GM21529 (cell line): ENCODE measurements around the gene SIRPD.
"Not testable (repeated sequence)": the region's sequence is repeated elsewhere in the genome, so short reads cannot be mapped to it uniquely, and the experiment has no call there.

Experiments used
- ATAC-seq: cut with Tn5 transposase; IDR thresholded peaks from one replicate; pipeline ENCODE4 v1.9.1; 2021; ENCODE audit not compliant: unreplicated experiment

Gene SIRPD

DNA sequence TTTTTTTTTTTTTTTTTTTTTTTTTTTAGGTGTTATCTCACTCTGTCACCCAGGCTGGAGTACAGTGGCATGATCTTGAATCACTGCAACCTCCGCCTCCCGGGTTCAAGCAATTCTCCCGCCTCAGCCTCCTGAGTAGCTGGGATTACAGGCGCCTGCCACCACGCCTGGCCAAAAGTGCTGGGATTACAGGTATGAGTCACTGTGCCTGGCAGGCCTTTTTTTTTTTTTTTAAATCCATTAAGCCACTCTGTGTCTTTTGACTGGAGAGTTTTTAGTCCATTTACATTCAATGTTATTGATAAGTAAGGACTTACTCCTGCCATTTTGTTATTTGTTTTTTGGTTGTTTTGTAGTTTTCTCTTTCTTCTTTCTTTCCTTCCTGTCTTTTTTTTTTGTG is 60.1 kb downstream of the SIRPD start:
- not testable (repeated sequence) for ATAC-seq

DNA sequence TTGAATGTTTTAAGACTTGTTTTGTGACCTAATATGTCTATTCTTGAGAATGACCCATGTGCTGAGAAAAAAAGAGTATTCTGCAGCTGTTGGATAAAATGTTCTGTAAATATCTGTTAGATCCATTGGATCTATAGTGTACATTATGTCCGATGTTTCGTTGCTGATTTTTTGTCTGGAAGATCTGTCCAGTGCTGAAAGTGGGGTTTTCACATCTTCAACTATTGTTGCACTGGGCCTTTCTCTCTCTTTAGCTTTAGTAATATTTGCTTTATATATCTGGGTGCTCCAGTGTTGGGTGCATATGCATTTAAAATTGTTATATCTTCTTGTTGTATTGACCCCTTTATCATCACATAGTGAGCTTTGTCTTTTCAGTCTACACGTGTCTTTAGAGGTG is 60.6 kb downstream of the SIRPD start:
- no peak for ATAC-seq

DNA sequence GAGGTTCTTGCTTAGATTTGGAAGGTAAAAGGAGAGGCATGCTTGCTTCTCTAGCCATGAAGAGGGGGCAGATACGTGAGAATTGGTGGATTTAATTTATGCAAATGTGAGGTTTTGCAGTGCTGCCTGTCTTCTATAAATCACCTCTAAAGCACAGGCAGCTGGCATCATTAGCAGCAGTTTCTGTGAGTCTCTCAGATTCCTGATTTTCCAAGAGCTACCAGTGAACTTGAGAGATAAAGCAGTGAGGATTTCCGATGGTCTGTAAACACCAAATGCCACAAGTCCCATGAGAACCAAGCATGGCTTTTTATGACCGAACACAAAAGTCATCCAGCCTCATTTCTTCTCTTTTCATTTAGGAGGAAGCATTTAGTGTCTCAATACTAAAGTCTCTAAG is 63.1 kb downstream of the SIRPD start:
- ATAC-seq: no peak

DNA sequence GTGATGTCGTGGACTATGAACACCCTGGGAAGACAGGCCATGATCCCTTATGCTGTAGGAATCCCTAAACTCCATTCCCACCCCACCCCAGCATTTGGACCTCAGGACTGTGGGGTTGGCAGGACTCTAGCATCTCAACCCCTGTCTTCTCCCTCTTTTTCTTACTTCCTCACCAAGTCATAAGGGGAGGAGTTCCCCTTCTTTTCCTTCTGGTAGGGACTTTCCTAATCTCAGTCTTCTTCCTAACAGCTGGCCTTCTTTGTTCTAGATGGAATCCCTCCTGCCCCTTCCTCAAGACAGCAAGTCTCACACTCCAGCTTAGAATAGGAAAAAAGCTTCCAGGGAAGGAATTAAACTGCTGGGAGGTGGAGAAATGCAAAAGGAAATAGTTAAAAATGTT is 64.0 kb downstream of the SIRPD start:
- no peak for ATAC-seq

DNA sequence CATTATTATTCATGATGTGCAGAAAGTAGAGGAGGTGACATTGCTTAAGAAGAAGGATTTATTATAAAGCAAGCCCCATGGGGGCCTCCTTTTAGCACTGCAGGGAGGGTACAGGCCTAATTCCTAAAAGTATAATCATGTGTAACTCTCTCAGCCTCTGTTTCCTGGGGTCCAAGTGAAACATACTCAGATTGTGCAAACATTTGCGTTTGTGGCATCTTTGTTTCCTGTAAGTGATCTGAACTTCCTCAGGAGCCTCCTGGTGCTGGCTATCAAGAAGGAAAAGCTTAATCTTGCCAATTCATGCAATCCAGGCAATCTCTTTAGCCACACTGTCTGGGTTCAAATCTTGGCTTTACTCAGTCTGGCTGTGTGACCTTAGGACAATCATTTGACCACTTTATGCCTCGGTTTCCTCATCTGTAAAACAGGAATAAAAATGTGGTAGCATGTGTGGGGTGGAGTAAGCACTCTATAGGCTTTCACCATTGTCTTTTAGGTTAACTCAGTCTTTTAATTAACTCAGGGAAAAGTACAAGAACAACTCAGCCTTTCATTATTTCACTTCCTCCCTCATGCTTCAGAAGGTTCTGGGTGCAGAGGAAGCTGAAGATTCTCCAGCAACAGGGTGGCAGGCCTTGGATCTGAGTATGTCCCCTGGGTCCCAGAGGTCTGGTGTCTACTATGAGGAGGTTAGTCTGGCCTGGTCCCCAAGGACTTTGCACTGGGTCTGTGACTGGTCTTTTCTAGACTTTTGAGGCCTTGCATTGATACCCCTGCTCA is 65.5 kb downstream of the SIRPD start:
- ATAC-seq: no peak

DNA sequence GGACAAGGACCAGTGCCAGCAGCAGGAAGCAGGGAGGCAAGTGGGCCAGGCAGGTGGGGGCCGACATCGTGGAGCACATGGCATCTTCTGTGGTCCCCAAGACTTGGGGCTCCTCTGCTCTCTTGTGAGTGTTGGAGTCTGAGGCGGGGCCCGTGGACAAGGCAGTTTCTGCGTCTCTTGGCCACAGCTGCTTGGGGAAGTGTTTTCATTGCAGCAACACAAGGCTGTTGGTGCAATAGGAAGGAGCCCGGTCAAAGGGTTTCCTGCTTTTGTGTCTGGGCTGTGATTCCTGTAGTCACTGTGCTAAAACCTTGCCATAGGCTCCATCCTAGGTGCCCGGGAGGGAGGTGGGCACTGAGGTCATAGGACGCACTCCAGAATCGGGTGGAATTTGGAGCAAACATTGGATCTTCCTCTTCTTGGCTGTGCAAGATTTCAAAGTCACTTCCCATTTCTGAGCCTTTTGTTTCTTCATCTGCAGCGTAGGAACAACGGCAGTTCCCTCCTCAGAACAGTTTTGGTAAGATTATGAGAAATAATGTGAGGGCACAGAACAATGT is 66.1 kb downstream of the SIRPD start, which contains the start of gene SIRPB2:
Gene SIRPB2, minus strand, starts transcription at position 140 of the 560 bp plus-strand sequence. Its CDS starts 61 bp downstream, at position 79.
- no peak for ATAC-seq

DNA sequence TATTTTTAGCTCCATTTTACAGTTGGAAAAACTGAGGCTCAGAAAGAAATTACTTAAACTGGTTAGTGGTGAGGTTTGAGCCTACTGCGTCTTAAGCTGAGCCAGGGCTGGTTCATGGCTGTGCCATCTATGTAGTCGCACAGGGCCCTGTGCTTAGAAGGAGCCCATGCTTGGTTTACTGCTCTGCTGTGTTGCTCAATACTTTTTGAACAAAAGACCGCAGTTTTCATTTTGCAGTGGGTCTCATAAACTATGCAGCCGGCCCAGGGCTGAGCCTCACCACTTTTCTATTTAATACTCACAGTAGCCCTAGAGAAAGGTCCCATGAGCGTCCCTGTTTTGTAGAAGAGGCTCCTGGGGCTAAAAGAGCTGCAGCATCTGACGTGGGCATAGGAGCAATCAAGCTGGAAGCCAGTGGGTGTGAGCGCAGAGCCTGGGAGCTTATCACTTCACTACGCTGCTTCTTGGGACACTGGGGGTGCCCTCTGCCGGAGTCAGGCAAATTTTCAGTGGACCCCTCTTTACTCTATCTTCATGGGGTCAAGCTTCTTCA is 66.8 kb downstream of the SIRPD start:
- ATAC-seq: no peak

DNA sequence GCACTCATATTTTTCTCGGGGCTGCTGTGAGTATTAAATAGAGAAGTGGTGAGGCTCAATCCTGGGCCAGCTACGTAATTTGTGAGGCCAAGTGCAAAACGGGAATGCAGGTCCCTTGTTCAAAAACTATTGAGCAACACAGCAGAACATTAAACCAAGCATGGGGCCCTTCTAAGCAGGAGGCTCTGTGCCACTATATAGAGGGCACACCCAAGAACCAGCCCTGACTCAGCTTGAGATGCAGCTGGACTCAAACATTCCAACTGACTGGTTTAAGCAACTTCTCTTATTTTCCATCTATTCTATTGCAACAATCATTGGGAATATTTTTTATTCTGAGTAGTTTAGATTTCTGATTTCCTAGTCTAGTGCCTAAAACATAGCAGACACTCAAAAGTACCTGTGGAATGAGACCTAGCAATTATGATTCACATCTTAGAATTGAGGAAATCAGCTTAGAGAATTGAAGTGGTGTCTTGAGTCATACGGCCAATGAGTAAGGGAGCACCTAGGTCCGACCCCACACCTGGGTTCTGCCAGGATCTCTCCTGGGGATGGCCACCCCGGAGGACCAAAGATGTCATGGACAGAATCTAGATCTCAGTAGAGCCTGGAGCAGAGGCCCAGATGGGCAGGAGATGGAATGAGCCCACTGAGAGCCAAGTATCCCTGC is 67.6 kb downstream of the SIRPD start:
- no peak for ATAC-seq

DNA sequence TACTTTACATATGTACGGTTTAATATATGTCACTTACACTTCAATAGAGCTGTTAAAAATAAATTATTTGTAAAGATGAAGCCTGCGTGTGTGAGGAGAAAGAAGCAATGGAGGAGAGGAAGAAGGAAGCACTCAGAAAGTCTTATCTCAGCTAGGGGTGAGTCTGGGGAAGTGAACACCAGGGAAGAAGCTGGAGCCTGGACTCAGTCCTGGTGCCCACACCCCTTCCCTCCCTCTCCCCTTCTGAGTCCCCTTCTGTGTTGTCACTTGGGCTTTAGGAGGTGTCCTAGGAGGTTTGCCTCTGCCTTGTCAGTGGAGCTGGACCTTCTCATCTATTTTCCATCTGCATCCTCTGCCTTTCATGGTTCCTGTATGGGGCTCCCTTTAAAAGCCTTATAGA is 68.2 kb downstream of the SIRPD start:
- ATAC-seq: no peak

DNA sequence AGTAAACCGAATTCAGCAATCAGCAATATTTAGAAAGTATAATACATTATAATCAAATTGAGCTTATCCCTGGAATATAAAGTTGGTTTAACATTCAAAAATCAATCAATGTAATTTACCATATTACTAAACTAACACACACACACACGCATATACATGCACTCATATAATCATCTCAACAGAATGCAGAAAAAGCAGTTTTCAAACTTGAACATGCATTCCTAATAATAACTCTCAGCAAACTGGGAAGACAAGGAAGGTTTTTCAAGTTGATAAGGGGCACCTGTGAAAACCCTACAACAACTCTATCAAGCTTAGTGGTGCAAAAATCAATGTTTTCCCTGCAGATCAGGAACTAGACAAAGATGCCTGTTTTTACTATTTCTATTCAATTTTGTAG is 70.9 kb downstream of the SIRPD start:
- ATAC-seq: no peak

DNA sequence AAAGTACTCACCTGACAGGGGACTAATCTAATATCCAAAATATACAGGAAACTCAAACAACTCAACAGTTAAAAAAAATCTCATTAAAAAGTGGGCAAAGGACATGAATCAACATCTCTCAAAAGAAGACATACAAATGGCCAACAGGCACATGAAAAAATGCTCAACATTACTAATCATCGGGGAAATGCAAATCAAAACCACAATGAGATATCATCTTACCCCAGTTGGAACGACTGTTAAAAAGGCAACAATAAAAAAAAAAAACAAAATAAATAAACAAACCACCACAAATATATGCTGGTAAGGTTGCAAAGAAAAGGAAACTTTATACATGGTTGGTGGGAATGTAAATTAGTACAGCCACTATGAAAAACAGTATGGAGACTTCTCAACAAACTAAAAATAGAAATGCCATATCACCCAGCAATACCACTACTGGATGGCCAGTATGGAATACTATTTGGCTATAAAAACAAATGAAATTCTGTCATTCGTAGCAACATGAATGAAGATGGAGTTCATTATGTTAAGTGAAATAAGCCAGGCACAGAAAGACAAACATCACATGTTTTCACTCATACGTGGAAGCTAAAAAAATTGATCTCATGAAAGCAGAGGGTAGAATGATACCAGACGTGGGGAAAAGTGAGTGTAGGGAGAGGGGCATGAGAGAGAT is 72.9 kb downstream of the SIRPD start:
- no peak for ATAC-seq
